ENCODE results near the gene CPNE8.

Gene CPNE8

DNA sequence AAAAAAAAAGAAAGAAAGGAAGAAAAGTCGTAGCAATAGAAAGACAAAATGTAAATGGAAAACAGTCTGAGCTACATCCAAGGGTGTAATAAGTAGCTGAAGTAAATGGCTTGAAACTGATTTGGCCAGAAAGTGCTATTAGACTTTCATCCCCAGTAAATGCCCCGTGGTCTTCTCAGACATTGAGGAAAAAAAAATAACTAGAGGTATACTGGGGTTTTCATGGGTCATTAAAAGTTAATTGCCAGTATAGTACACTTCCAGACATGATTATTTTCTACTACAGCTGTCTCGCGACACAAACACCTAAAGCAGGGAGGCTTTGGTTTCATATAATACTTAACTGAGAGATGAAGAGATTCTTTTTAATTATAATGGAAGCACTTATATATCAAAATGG, 271.9 kb downstream of the CPNE8 start:
- DNase-seq (no peak), ATAC-seq (no peak)

DNA sequence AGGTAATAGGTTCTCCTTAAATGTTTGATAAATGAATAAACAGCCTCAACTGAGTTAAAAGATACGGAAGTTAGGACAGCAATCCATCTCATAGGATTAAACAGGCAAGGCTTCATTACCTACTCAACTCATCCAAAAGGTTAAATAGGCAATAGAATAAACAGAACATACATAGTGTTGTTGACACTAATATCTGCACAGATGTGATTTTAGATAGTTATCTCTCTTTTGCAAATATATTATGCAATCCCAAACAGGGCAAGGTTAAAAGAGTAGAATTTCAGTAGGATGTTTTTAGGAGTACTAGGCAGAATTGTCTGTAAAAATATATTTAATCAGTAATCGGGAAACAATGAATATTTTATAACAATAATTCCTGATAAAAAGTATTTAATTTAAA, 276.3 kb downstream of the CPNE8 start:
- DNase-seq (no peak), ATAC-seq (no peak)

- no peak for ATAC-seq
- no peak for DNase-seq
These were observed 277.1 kb downstream of the CPNE8 start for GRCh38 chr12:38628288-38628687.

DNA sequence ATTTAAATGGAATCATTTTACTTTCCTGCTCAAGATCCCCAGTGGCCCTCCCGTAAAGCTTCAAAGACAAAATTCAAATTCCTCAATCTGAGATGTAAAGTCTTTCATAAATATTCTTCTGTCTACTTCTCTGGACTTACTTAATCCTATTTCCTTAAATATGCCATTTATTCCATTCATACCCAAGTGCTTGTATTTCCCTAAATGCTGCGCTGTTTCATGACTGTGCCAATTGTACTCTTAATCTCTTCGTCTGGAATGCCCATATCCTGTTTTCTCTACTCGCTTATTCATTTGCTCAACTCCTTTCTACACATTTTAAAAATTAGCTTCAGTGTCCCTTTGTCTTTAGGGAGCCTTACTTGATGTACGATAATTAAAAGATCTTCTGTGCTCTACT, 280.1 kb downstream of the CPNE8 start:
- ATAC-seq (no peak), DNase-seq (no peak)

DNA sequence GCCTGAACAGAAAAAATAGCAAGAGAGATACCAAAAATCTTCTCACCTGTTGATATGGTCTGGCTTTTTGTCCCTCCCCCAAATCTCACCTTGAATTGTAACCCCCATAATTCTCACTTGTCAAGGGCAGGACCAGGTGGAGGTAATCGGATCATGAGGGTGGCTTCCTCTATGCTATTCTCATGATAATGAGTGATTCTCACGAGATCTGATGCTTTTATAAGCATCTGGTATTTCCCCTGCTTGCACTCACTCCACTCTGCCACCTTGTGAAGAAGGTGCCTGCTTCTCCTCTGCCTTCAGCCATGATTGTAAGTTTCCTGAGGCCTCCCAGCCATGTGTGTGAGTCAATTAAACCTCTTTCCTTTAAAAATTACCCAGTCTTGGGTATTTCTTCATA, 291.2 kb downstream of the CPNE8 start:
- DNase-seq (no peak), ATAC-seq (no peak)

DNA sequence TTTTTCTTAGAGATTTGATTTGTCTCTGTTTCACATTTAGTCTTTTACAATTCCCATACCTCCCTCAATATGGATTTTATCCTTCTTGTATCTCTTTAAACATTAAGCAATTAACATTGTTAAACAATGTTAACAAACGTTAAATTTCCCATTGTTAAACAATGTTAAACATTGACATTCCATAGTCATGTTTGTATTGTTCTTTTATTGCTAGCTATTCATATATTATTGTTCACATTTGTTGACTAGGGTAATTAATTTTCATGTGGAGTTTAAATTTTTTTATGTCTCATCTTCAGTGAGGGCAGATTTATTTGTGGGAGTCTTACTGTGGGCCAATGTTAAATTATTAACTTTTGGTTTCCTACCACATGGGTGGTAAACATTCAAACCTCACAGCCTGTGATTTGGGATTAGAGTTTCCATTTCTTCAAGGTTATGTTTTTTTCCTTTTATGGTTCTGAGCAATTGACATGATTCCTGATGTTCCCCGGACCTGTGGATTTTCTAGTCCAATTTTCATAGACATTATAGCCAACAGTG, 294.5 kb downstream of the CPNE8 start:
- DNase-seq = no peak
- no peak for ATAC-seq

DNA sequence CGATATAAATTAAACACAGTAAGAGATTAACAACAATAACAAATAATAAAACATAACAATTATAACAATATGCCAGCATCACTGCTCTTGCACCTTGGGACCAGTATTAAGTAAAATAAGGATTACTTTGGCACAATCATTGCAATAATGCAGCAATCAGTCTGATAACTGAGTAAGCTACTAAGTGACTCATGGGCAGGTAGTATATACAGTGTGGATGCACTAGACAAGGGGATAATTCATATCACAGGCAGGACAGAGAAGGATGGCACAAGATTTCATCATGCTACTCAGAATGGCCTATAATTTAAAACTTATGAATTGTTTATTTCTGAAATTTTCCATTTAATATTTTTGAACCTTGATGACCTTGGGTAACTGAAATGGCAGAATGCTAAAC, 298.1 kb downstream of the CPNE8 start:
- DNase-seq = no peak

More for the DNA sequence above, 298.1 kb downstream of the CPNE8 start:
- no peak for ATAC-seq

Data from stimulated activated naive CD8-positive, alpha-beta T cell treated with anti-CD3 and anti-CD28 coated beads, Interleukin-15, Interleukin-2, amounts not matched to agents 100 U/mL and 50 U/mL, for 24 hours (primary cell).